GM18951 (cell line): ENCODE data around the gene GSTO1.

Experiments used
- POLR2A ChIP-seq: IDR thresholded peaks from 4 replicates; pipeline ENCODE4 v1.6.1; 2011; ENCODE audit warnings: mild to moderate bottlenecking; ENCODE audit not compliant: insufficient read length, insufficient read depth; ENCODE audit errors: extremely low read depth
- in situ Hi-C: fragments of 300-500 bp; cut with MboI; formaldehyde crosslinking; loops from one replicate; pipeline ENCODE4 v1.12.0; 2022; ENCODE audit warnings: low sequenced_read_pairs, mixed read lengths, inconsistent platforms; ENCODE audit not compliant: unreplicated experiment

Gene GSTO1

GRCh38 chr10:104254493-104255310 lies at the start of gene GSTO1:
TSS of gene GSTO1 (plus strand) at chr10:104254892. CDS start at chr10:104254929, 37 bp downstream.
- in situ Hi-C loops = no loop called here

GRCh38 chr10:104208730-104209129 lies 46.0 kb upstream of the GSTO1 start:
- no peak for TF ChIP-seq POLR2A
- in situ Hi-C loops = loop anchor here (10.0 kb wide), 1 partner anchor 324 kb away; no protein-coding TSS in a partner anchor

More at GRCh38 chr10:104254493-104255310, at the start of gene GSTO1:
- peak; percentile 92 for TF ChIP-seq POLR2A

GRCh38 chr10:104209575-104210198 lies 45.0 kb upstream of the GSTO1 start:
- in situ Hi-C loops = loop anchor here (10.0 kb wide), 1 partner anchor 325 kb away; no protein-coding TSS in a partner anchor
- TF ChIP-seq POLR2A = no peak

- no peak for TF ChIP-seq POLR2A
- in situ Hi-C loops = no loop called here
These were observed 38.1 kb upstream of the GSTO1 start for GRCh38 chr10:104216631-104217030.

GRCh38 chr10:104218751-104219150 lies 35.9 kb upstream of the GSTO1 start:
- TF ChIP-seq POLR2A = no peak
- in situ Hi-C loops = no loop called here

GRCh38 chr10:104220522-104220921 lies 34.2 kb upstream of the GSTO1 start:
- TF ChIP-seq POLR2A = no peak
- in situ Hi-C loops = no loop called here

- no peak for TF ChIP-seq POLR2A
- in situ Hi-C loops = no loop called here
These were observed 31.4 kb upstream of the GSTO1 start for GRCh38 chr10:104223304-104223703.

GRCh38 chr10:104230490-104230889 lies 24.2 kb upstream of the GSTO1 start:
- no peak for TF ChIP-seq POLR2A
- in situ Hi-C loops = no loop called here

GRCh38 chr10:104231784-104232612 lies 22.7 kb upstream of the GSTO1 start, which contains the start of gene CFAP43:
TSS of gene CFAP43 (minus strand) at chr10:104232364. CDS start at chr10:104232246, 118 bp downstream.
- in situ Hi-C loops = no loop called here
- no peak for TF ChIP-seq POLR2A

- no peak for TF ChIP-seq POLR2A
- in situ Hi-C loops = no loop called here
These were observed 22.0 kb upstream of the GSTO1 start for GRCh38 chr10:104232613-104233102.

GRCh38 chr10:104233817-104234216 lies 20.9 kb upstream of the GSTO1 start:
- in situ Hi-C loops = no loop called here

GRCh38 chr10:104234934-104235333 lies 19.8 kb upstream of the GSTO1 start:
- TF ChIP-seq POLR2A = no peak
- in situ Hi-C loops = no loop called here

More at GRCh38 chr10:104233817-104234216, 20.9 kb upstream of the GSTO1 start:
- TF ChIP-seq POLR2A = no peak

- no peak for TF ChIP-seq POLR2A
- in situ Hi-C loops = no loop called here
These were observed 18.9 kb upstream of the GSTO1 start for GRCh38 chr10:104235801-104236200.
